Cardiac ventricle fibroblast (primary cell): ENCODE results near the gene MACIR. TPM values are rescaled to one million over a fixed set of nuclear protein-coding genes. Genes with fewer than 3 reads are reported as not detected.

Experiments used
- total RNA-seq: library from RNA; depleted of rRNA; stranded (reverse); fragments of >200 nt; gene quantifications from 2 replicates; pipeline ENCODE4 v1.2.3, GENCODE V29; 2015

Gene MACIR
- 12.4 and 14.9 TPM in 2 replicates for total RNA-seq

GRCh38 chr5:103258368-103258956 lies at the start of gene MACIR:
MACIR (plus strand) TSS chr5:103258763; CDS start chr5:103275920, 17,157 bp downstream.

Other genes starting within 250 kb of the MACIR start
- 2.4 and 5.7 TPM in 2 replicates for gene GIN1, start 138.6 kb upstream of the MACIR start, total RNA-seq
- gene PPIP5K2, start 138.5 kb upstream of the MACIR start, total RNA-seq: 30.3 and 48.0 TPM in 2 replicates